GM18498 (cell line): Measurements from ENCODE around the gene CHP1.
A peak's percentile ranks its signal among the peaks of the same experiment; 100 is the strongest.
"Not testable (repeated sequence)": the region's sequence is repeated elsewhere in the genome, so short reads cannot be mapped to it uniquely, and the experiment has no call there.

Source experiments
- ATAC-seq: cut with Tn5 transposase; IDR thresholded peaks from one replicate; pipeline ENCODE4 v1.9.1; 2021; ENCODE audit warnings: mild to moderate bottlenecking, moderate library complexity; ENCODE audit not compliant: unreplicated experiment

CHP1 gene

DNA sequence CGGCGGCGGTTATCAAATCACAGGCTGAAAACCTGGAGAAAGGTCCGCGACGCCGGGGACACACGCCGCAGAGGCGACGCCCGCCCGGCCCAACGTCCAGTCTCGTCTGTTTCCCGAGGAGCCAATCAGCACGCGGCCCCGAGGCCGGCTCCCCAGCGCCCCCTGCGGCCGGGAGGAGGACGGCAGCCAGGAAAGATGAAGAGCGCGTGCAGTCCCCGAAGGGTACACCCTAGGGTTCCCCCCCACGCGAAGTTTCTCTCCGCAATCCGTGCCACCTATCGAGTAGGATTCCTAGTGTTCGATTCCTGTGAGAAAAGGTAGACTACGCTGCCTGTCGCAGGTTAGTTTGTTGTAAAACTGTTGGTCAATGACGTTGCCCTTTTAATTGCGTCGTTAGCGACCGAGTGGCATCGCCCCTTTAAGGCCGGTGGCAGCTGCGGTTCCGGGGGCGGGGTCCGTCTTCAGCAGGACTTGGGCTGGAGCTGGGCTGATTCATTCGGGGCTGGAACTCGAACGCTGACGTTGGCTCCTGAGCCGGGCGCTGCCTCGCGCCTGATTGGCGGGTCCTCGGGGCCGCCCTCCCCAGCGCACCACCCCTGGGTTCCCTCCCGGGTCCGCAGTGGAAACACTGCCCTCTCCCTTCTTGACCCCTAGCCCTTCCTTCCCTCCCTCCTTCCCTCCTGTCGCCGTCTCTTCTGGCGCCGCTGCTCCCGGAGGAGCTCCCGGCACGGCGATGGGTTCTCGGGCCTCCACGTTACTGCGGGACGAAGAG, at the start of gene CHP1, which contains the start of gene EXD1:
CHP1 (plus strand) TSS at position 619 of the 772 bp plus-strand sequence; CDS start at position 734, 115 bp downstream.
EXD1 (minus strand) TSS at position 108 of the 772 bp plus-strand sequence. CDS start 4,182 bp downstream, outside the sequence.
- peak; percentile 96 for ATAC-seq

DNA sequence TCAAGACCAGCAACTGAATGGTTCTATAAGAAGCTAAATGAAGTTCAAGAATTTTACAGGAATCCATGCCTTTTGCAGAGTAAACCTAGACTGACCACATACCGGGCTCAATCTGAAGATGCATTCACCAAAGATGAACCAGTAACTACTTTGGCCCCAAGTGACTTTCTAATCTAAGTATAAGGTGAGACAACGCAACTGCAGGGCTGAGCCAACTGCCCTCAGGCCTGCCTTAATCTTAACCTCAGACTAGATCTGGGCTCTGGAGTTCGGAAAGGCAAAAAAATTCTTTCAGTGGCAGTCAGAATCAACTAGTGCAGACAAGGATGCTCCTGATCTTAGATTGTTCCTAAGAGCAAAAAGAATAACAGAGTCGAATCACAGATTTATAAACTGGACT, 48.8 kb upstream of the CHP1 start:
- ATAC-seq, result no peak

DNA sequence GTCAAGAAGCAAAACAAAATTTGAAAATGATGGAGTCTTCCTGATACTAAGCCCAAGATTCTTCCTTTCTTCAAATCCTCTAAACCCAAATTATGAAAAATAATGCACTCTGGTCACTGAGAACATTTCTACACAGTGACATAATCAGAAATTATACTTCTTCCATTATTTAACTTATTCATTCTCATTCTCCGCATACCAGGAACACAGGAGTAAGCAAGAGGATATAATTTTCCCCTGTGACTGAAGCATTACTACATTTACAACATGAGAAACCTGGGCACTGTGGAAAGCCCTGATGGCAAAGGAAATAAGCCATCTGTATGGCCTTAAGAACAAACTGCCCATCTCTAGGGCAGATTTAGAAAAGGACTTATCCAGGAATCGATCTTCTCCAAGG, 47.5 kb upstream of the CHP1 start:
- no peak for ATAC-seq

DNA sequence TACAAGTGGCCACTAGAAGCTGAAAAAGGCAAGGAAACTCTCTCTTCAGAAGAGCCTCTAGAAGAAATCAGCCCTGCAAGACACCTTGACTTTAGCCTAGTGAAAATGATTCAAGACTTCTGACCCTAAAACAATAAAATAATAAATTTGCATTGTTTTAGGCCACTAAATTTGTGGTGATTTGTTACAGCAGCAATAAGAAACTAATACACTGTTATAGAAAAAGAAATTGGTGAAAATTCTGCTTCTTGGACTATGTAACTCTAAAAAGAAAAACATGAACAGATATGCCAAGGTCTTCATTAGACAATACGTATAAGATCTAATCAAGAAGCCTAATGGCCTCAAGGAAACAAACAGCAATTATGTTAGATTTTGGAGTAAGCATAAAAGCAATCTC, 36.6 kb upstream of the CHP1 start:
- ATAC-seq, result no peak

DNA sequence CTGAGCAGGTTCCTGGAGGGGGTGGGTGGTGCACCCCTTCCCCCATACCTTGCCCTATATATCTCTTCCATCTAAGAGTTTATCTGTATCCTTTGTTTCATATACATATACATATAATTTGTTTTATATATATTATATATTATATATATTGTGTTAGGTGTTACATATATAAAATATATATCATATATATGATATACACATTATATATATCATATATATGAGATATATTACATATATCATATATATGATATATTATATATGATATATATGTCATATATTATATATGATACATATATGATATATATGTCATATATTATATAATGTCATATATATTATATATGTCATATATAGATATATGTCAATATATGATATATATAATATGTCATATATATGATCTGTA, 31.6 kb upstream of the CHP1 start:
- no peak for ATAC-seq

DNA sequence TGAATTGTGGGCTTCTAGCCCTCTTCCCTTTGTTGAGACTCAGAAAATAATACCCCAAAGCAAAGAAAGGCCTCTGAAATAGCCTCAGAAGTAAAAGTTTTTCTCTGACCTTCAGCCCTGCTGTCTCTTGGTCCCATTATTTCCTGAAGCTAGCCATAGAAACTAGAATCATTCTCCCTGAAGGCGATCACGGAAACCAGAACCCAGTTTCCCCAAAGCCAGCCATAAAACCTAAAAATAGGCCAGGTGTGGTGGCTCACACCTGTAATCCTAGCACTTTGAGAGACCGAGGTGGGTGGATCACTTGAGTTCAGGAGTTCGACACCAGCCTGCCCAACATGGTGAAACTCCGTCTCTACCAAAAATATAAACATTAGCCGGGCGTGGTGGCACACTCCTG, 27.7 kb upstream of the CHP1 start:
- no peak for ATAC-seq

DNA sequence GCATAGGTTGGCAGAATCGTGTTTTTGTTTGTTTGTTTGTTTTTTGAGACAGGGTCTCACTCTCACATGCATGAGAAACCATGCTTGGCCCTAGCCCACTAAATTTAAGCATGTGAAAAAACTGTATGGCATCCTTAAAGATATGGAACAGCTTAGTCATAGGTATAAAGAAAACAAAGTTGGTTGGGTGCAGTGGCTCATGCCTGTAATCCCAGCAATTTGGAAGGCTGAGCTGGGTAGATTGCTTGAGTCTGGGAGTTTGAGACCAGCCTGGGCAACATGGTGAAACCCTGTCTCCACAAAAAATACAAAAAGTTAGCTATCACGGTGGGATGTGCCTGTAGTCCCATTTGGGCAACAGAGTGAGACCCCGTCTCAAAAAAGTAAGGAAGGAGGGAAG, 25.8 kb upstream of the CHP1 start:
- ATAC-seq, result no peak

DNA sequence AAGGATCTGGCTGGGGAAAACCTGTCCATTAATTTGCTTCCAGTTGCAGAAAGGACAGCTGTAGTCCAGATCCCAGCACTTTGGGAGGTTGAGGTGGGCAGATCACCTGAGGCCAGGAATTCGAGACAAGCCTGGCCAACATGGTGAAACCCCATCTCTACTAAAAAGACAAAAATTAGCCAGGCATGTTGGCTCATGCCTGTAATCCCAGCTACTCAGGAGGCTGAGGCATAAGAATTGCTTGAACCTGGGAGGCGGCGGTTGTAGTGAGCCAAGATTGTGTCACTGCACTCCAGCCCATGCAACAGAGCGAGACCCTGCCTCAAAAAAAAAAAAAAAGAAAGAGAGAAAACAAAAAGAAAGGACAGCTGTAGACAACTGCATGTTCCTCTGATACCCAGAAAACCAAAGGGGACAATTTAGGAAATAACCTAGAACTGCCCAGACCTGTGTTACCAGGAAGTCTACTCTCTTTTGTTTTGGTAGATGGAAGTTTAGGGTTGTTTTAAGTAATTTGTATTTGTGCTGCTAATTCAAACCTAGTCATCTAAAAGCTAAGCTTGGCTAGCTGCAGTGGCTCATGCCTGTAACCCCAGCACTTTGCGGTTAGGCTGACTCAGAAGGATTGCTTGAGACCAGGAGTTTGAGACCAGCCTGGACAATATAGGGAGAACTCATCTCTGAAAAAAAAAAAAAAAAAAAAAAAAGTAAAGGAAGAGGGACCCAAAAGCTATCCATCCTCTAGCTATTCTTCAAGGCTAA, 23.2 kb upstream of the CHP1 start:
- no peak for ATAC-seq

DNA sequence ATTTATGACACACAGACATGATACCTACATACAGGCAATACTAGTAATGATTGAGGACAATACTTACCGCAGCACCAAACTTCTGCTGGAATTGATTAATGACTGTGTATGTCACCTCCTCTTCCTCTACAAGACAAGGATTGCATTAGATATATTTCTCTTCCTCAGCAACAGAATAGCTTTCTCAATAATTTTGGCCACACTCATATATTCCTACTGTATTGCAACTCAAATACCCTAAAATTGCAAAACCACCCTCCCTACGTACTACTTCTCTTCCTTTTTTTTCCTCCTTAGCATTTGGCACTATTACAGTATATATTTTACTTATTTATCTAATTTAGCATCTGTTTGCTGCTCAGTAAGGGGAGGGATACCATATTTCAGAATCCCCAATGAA, 15.4 kb upstream of the CHP1 start:
- ATAC-seq, result no peak

DNA sequence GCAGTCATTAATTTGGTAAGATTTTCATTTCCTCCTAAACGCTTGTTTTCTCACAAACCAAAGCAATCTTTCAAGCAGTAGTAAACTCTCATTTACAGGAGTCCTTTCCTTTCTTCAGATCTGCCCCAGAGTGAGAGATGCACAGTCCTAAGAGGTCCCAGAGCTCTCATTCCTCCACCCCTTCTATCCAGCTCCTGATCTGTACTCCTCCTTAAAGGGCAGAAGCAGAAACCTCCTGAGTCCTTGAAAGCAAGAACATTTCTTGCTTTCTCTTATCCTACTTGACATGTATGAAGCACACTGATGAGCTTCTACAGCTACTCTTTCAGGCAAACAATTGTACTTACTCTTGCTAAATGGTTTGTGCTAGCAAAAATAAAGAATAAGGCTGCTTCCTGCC, 12.2 kb upstream of the CHP1 start:
- ATAC-seq, result no peak

DNA sequence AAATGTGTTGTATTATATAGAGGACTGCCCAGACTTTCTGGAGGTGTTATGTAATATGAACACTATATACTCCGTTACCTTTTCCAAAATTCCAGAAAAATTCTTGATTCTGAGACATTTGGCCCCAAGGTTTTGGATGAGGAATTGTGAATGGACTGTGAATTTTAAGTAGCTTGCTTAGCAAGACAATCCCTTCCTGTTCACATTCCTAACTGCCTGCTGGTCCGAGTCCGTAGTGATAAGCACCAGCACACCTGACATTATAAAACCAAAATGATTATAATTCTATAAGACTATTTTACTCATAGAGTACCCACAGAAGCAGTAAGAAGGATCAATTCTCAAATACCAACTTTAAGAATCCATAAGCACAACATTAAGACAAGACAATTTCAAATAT, 11.7 kb upstream of the CHP1 start:
- no peak for ATAC-seq

DNA sequence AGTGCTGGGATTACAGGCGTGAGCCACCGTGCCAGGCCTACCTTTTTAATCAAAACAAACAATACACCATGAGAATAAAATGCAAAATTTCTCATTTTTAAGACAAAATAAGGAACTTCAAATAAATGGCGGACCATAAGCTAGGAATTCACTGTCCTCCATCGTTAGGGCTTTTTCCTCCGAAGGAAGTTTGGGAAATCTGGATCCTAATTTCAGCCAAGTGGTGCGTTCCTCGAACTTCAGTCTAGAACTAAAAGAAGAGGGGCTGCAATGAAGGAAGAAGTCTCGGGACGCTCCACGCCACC, 771 bp upstream of the CHP1 start:
- no peak for ATAC-seq

DNA sequence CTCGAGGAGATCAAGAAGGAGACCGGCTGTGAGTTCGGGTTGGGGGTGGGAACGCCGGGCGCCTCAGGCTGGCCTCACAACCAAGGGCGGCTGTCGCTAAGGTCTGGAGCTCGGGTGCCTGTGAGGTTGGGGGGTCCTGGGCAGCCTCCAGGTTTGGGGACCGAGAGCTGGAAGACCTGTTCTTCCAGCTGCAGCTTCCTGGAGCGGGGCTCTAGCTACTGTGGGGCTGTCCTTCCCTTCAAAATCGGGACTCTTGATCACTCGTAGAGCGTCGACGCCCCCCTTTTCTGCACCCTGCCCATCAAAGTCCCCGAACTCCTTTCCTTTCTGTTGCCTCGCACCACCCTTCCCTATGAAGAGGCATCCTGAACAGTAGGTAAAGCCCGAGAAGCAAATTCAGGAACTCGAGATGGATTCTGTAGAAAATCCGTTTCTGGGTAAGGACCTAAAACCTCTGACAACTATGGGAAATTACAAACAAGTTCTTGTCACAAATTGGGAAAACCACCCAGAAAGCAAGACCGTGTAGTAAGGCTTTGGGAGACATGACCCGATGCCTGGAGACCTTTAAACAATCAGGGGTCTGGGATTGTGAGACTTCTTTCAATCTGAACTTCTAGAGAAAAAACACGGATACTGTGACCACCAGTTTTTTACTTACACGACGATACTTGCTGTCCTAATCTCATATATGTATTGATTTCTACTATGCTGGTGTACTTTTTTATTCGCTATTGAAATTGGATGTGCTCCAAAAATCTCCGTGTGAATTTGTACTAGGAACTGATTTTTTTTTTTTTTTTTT, 556 bp downstream of the CHP1 start:
- peak; percentile 40 for ATAC-seq

DNA sequence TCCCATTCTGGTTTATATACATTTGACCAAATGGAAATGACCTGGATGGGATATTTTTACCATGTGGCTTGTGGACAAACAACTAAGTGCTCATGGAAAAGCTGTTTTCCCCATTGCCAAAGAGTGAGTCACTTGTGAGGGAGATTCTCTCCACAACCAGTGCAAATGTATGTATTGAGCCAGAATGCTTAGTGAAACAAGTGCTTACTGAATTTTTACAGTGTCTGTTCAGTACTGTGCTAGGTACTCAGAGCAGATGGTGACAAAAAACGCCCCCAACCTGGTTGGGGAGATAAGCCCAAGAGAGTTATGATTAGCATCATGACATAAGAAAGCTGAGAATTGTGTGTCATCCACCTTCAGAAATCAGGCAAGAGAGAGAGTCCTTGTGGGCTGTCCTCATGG, 2.3 kb downstream of the CHP1 start:
- ATAC-seq, result no peak

DNA sequence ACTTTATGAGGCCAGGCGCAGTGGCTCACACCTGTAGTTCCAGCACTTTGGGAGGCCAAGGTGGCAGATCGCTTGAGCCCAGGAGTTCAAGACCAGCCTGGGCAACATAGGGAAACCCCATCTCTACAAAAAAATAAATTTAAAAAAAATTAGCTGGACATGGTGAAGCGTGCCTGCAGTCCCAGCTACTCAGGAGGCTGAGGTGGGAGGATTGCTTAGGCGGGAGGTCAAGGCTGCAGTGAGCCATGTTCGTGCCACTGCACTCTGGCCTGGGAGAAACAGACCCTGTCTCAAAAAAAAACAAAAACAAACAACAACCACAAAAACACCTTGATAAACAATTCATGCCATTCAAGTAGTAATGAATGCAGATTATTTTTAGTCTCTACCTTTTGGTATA, 4.2 kb downstream of the CHP1 start:
- ATAC-seq, result not testable (repeated sequence)

DNA sequence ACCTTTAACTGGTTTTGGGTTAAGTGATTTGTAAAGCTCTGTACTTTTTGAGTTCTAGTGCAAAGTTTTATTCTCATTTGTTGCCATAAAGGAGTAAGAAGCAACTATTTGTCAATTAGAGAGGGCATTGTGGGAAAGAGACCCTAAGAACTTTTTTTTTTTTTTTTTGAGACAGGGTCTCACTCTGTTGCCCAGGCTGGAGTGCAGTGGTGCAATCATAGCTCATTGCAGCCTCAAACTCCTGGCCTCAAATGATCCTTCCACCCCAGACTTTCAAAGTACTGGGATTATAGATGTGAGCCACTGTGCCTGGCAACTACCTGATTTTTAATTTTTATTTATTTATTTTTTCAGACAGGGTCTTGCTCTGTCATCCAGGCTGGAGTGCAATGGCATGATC, 4.9 kb downstream of the CHP1 start:
- ATAC-seq, result no peak

DNA sequence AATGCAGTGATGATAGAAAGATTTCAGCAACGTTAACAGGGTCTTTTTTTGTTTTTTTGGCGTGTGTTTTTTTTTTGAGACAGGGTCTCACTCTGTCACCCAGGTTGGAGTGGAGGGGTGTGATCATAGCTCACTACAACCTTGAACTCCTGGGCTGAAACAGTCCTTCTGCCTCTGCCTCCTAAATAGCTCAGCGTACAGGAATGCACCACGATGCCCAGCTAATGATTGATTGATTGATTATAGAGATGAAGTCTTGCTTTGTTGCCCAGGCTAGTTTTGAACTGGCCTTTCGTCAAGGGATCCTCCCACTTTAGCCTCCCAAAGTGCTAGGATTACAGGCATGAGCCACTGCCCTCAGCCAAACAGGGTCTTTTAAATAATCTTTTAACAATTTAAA, 7.0 kb downstream of the CHP1 start:
- ATAC-seq, result no peak

DNA sequence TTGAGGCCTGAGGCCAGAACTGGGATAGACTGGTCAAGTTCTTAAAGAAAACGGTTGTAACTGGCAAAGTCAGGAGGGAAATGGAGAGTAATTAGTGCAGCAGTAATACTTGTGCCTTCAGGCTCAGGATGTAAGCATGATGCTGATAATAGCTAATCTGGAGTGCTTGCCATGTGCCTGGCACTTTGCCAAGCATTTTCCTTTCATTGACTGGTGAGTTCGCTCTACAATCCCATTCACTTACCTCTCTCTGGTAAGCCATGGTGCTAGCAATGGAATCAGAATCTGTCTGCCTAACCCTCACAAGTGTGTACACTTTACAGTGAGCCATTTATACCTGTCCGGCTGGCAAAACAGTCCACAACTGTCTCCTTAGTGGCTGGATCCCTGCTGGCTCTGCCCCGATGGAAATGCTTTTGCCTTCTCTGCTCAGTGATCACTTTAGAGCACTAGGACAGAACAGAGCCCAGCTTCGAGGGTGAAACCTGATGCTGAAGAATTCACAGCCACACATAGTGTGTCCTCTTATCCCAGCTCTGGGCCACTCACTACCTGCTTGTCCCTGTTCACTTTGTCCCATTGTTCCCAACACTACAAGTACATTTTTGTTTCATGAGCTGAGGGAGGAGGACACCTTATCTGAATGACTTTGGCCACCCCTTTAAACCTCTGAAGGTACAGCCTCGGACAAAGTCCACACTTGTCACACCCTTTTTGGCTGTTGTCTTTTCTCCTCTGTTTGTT, 10.3 kb downstream of the CHP1 start:
- no peak for ATAC-seq

DNA sequence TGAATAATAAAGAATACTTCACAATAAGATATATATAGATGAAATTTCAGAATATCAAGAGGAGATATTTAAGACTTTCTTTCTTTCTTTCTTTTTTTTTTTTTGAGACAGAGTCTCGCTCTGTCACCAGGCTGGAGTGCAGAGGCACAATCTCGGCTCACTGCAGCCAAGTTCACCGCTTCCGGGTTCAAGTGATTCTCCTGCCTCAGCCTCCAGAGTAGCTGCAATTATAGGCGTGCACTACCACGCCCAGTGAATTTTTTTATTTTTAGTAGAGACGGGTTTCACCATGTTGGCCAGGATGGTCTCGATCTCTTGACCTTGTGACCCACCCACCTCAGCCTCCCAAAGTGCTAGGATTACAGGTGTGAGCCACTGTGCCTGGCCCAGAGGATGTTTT, 19.7 kb downstream of the CHP1 start:
- not testable (repeated sequence) for ATAC-seq

DNA sequence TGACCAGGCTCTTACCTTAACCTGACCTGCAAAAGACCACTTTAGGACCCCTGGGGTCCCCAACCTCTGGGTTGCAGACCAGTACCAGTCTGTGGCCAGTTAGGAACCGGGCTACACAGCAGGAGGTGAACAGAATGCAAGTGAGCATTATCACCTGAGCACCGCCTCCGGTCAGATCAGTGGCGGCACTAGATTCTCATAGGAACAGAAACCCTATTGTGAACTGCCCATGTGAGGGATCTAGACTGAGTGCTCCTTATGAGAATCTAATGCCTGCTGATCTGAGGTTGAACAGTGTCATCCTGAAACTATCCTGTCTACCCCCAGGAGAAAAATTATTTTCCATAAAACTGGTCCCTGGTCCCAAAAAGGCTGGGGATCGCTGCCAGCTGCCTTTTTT, 20.3 kb downstream of the CHP1 start:
- ATAC-seq, result no peak

DNA sequence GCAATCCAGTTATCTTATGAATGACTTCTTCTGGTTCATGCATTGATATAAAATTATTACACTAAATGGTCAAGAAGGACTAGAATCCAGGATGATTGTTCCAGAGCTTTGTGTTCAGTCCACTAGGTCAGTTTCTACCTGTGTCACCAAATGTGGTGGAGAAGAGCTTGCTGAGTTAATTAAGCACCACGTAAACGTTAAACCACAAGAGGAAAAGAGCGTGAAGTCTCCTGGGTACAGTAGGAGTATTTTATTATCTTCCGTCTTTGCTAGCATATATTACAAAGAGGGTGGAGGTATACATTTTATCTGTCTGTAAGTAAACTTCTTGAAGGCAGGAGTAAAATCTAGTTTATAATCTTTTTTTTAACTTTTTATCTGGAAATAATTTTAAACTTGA, 23.5 kb downstream of the CHP1 start:
- no peak for ATAC-seq
